Neutrophil (primary cell): ENCODE measurements around the gene VSIG10L2.
"Not testable (repeated sequence)": the region's sequence is repeated elsewhere in the genome, so short reads cannot be mapped to it uniquely, and the experiment has no call there.

ENCODE experiments used
- H3K27ac ChIP-seq: fragments of 200-600 bp; sonication (generic); 2 replicates; pipeline ENCODE4 v1.5.1; 2016; ENCODE audit warnings: mild to moderate bottlenecking, moderate library complexity
- H3K27me3 ChIP-seq: fragments of 200-600 bp; sonication (generic); 2 replicates; pipeline ENCODE4 v1.6.0; 2016; ENCODE audit warnings: mild to moderate bottlenecking
- H3K36me3 ChIP-seq: fragments of 200-600 bp; sonication (generic); 2 replicates; pipeline ENCODE4 v1.5.1; 2017
- H3K4me1 ChIP-seq, 2 experiments: fragments of 200-600 bp in 1 of 2; sonication (generic) in 1 of 2; 1 replicate in 1 of 2; 2 replicates in 1 of 2; pipeline versions ENCODE4 v1.5.1 to v1.6.1; 2013 to 2016; ENCODE audit warnings: low read depth in 1 of 2, low read length in 1 of 2, mild to moderate bottlenecking in 1 of 2, moderate library complexity in 1 of 2; ENCODE audit not compliant: control insufficient read depth in 1 of 2, insufficient read depth in 1 of 2
- H3K4me3 ChIP-seq, 2 experiments: fragments of 200-600 bp in 1 of 2; sonication (generic) in 1 of 2; 1 replicate in 1 of 2; 2 replicates in 1 of 2; pipeline ENCODE4 v1.5.1; 2013 to 2016; ENCODE audit warnings: low read depth in 1 of 2, low read length in 1 of 2, mild to moderate bottlenecking in 1 of 2, moderate library complexity in 1 of 2
- H3K9me3 ChIP-seq: fragments of 200-600 bp; sonication (generic); 2 replicates; pipeline ENCODE4 v1.5.1; 2016
- TF ChIP-seq, protein P1 (sequence below): fragments of 200-600 bp; sonication (generic); IDR thresholded peaks from 2 replicates; pipeline ENCODE4 v1.5.1; 2016; ENCODE audit warnings: antibody characterized with exemption

The VSIG10L2 gene

DNA sequence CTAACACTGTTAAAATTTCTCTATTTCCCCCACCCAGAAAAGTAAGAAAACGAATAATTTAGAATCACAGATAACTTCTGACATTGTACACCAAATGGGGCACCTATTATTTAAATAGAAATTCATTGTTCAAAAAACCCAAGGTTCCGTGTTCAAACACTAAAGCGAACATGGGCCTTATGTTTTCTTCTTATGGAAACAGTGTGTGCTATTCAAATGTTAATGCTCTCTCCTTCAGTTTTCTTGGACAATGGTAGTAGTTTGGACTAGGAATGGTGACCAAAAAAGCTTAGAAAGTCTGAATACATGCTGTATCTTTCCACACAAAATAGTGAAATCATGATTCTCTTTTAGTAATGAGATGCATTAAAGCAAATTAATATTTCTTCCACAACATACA lies 33.7 kb downstream of the VSIG10L2 start:
- no peaks in the 10 kb centered on the region for H3K36me3 ChIP-seq
- H3K9me3 ChIP-seq, result no peaks in the 10 kb centered on the region
- no peak overlapping the region for H3K4me3 ChIP-seq
- no peak overlapping the region for H3K27ac ChIP-seq
- H3K27me3 ChIP-seq, result peaks cover 12% of the 10 kb centered on the region
- TF ChIP-seq, protein P1, sequence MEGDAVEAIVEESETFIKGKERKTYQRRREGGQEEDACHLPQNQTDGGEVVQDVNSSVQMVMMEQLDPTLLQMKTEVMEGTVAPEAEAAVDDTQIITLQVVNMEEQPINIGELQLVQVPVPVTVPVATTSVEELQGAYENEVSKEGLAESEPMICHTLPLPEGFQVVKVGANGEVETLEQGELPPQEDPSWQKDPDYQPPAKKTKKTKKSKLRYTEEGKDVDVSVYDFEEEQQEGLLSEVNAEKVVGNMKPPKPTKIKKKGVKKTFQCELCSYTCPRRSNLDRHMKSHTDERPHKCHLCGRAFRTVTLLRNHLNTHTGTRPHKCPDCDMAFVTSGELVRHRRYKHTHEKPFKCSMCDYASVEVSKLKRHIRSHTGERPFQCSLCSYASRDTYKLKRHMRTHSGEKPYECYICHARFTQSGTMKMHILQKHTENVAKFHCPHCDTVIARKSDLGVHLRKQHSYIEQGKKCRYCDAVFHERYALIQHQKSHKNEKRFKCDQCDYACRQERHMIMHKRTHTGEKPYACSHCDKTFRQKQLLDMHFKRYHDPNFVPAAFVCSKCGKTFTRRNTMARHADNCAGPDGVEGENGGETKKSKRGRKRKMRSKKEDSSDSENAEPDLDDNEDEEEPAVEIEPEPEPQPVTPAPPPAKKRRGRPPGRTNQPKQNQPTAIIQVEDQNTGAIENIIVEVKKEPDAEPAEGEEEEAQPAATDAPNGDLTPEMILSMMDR, result no peak
- no peaks in the 10 kb centered on the region for H3K4me1 ChIP-seq

DNA sequence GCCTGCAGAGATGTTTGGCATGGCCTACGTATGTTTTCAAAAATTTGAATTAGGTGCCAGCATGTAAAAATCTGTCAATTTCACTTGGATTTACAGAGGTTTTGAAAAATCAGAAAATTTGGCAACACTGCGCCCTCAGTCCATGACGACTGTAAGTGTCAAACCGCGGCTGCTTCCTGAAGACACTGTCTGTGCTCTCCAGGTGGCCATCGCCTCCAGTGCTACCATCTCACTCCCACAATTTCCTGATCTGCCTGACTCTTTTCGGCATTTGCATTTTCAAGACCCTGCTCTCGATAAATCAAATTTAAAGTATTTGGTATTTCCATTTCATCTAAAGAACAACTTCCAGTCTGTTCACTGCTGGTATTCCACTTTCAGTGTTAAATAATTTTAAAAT lies 34.6 kb downstream of the VSIG10L2 start:
- TF ChIP-seq, protein P1, result no peak

DNA sequence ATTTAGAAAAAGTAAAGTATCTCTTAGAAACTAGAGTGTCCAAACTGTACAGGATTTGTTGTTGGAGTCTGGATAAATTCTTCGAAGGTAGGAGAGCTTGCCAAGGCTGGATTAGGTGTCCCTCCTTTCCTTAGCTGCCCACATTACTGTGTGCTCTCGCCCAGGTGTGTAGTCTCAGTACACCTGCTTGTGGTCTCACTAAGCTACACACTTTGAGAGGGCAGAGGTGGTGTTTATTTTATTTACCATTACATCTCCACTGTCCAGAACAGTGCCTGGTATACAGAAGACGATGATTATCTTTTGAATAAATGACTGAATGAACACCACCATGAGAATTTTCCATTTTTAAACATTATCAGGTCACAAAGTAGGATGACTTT lies 36.5 kb downstream of the VSIG10L2 start:
- Histone ChIP-seq H3K4me3 (no peak overlapping the region), H3K9me3 (no peaks in the 10 kb centered on the region), H3K27ac (no peak overlapping the region), H3K36me3 (no peaks in the 10 kb centered on the region), H3K27me3 (peaks cover 12% of the 10 kb centered on the region), H3K4me1 (no peaks in the 10 kb centered on the region)
- TF ChIP-seq, protein P1, result no peak

More for the DNA sequence above, 34.6 kb downstream of the VSIG10L2 start:
- H3K27ac ChIP-seq, result no peak overlapping the region
- H3K4me3 ChIP-seq, result no peak overlapping the region
- peaks cover 12% of the 10 kb centered on the region for H3K27me3 ChIP-seq
- no peaks in the 10 kb centered on the region for H3K4me1 ChIP-seq
- no peaks in the 10 kb centered on the region for H3K9me3 ChIP-seq
- no peaks in the 10 kb centered on the region for H3K36me3 ChIP-seq

DNA sequence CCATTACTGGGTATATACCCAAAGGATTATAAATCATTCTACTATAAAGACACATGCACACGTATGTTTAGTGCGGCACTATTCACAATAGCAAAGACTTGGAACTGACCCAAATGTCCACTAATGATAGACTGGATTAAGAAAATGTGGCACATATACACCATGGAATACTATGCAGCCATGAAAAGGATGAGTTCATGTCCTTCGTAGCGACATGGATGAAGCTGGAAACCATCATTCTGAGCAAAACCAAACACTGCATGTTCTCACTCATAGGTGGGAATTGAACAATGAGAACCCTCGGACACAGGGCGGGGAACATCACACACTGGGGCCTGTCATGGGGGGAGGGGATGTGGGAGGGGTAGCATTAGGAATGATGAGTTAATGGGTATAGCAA lies 40.1 kb downstream of the VSIG10L2 start:
- H3K27me3 ChIP-seq, H3K9me3 ChIP-seq, H3K4me3 ChIP-seq, H3K27ac ChIP-seq, H3K4me1 ChIP-seq, H3K36me3 ChIP-seq: not testable (repeated sequence)

DNA sequence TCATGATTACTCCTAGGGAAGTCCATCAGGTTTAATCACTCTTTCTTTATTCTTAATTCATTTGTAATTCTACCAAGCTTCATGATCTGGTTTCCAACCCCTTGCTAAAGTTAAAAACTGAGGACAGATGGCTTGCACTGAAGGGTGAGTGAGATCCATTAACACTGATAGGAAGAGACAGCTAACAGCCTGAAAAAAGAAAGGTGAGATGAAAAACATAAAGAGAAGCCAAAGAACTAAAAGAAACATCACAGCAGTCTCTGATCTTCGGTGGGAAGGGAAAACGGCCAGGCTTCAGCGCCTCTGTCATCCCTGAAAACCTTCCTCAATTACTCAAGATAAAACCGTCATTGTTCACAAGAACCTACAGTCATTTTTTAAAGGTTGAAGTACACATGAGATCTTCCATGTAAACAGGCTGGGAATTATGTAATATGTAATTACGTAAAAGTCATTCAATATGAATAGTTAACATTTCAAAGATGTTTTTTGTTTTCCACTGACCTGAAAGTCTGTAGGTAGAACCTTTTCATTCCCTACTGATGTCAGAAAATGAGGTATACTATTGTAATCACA lies 41.3 kb downstream of the VSIG10L2 start:
- H3K4me3 ChIP-seq, result no peak overlapping the region
- no peak overlapping the region for H3K27ac ChIP-seq
- peaks cover 12% of the 10 kb centered on the region for H3K27me3 ChIP-seq
- no peaks in the 10 kb centered on the region for H3K9me3 ChIP-seq
- H3K36me3 ChIP-seq, result no peaks in the 10 kb centered on the region
- no peaks in the 10 kb centered on the region for H3K4me1 ChIP-seq
- TF ChIP-seq, protein P1, result no peak

DNA sequence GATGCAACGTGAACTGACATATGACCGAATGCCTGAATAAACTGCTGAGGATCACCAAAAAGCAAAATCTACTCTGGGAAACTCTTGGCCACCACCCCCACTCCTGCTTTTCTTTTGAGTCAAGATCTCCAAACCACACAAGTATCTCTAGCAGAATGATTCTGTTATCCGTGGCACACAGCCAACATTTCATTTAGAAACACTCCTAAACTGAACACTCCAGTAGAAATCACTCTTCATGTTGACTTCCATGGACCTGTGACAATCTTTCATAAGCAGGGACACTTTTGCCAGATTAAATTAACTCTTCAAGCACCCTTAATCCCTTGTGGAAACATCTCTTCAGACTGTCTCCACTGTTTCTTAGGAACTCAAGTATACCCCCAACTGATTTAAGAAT lies 44.4 kb downstream of the VSIG10L2 start:
- no peak overlapping the region for H3K4me3 ChIP-seq
- H3K27ac ChIP-seq, result no peak overlapping the region
- no peaks in the 10 kb centered on the region for H3K36me3 ChIP-seq
- H3K4me1 ChIP-seq, result no peaks in the 10 kb centered on the region
- H3K9me3 ChIP-seq, result no peaks in the 10 kb centered on the region
- peaks cover 8% of the 10 kb centered on the region for H3K27me3 ChIP-seq
- TF ChIP-seq, protein P1, result no peak
